ENCODE results near the gene RABL2A.
"Not testable (repeated sequence)": the region's sequence is repeated elsewhere in the genome, so short reads cannot be mapped to it uniquely, and the experiment has no call there.

The RABL2A gene

GRCh38 chr2:113606036-113606435, 21.0 kb upstream of the RABL2A start:
- in situ Hi-C loops (cut with MboI; ENCODE audit: low sequenced_read_pairs): not testable (repeated sequence)

GRCh38 chr2:113609822-113610221, 17.2 kb upstream of the RABL2A start:
- in situ Hi-C loops (cut with MboI; ENCODE audit: low sequenced_read_pairs): not testable (repeated sequence)

- in situ Hi-C loops (cut with MboI; ENCODE audit: low sequenced_read_pairs): not testable (repeated sequence)
Observed at GRCh38 chr2:113621002-113621401, 6.1 kb upstream of the RABL2A start.

GRCh38 chr2:113625906-113626305, 1.2 kb upstream of the RABL2A start:
- in situ Hi-C loops (cut with MboI; ENCODE audit: low sequenced_read_pairs): not testable (repeated sequence)

- in situ Hi-C loops (cut with MboI; ENCODE audit: low sequenced_read_pairs): not testable (repeated sequence)
Observed at GRCh38 chr2:113632849-113633345, 5.8 kb downstream of the RABL2A start.

GRCh38 chr2:113635358-113635757, 8.3 kb downstream of the RABL2A start:
- in situ Hi-C loops (cut with MboI; ENCODE audit: low sequenced_read_pairs): not testable (repeated sequence)

- in situ Hi-C loops (cut with MboI; ENCODE audit: low sequenced_read_pairs): not testable (repeated sequence)
Observed at GRCh38 chr2:113636226-113636625, 9.2 kb downstream of the RABL2A start.

- in situ Hi-C loops (cut with MboI; ENCODE audit: low sequenced_read_pairs): not testable (repeated sequence)
Observed at GRCh38 chr2:113638084-113638483, 11.0 kb downstream of the RABL2A start.

GRCh38 chr2:113646217-113646616, 19.2 kb downstream of the RABL2A start:
- in situ Hi-C loops (cut with MboI; ENCODE audit: low sequenced_read_pairs): not testable (repeated sequence)

GRCh38 chr2:113650834-113651815, 24.1 kb downstream of the RABL2A start:
- in situ Hi-C loops (cut with MboI; ENCODE audit: low sequenced_read_pairs): not testable (repeated sequence)

GRCh38 chr2:113652599-113652998, 25.5 kb downstream of the RABL2A start:
- in situ Hi-C loops (cut with MboI; ENCODE audit: low sequenced_read_pairs): not testable (repeated sequence)

- in situ Hi-C loops (cut with MboI; ENCODE audit: low sequenced_read_pairs): not testable (repeated sequence)
Observed at GRCh38 chr2:113656031-113656624, 29.1 kb downstream of the RABL2A start.

GRCh38 chr2:113657735-113658134, 30.7 kb downstream of the RABL2A start:
- in situ Hi-C loops (cut with MboI; ENCODE audit: low sequenced_read_pairs): not testable (repeated sequence)

- in situ Hi-C loops (cut with MboI; ENCODE audit: low sequenced_read_pairs): not testable (repeated sequence)
Observed at GRCh38 chr2:113663285-113664060, 36.4 kb downstream of the RABL2A start.

- in situ Hi-C loops (cut with MboI; ENCODE audit: low sequenced_read_pairs): not testable (repeated sequence)
Observed at GRCh38 chr2:113664761-113665533, 37.9 kb downstream of the RABL2A start.

- in situ Hi-C loops (cut with MboI; ENCODE audit: low sequenced_read_pairs): not testable (repeated sequence)
Observed at GRCh38 chr2:113669013-113669412, 41.9 kb downstream of the RABL2A start.

- in situ Hi-C loops (cut with MboI; ENCODE audit: low sequenced_read_pairs): no loop called here
Observed at GRCh38 chr2:113672326-113672932, 45.4 kb downstream of the RABL2A start.

- in situ Hi-C loops (cut with MboI; ENCODE audit: low sequenced_read_pairs): no loop called here
Observed at GRCh38 chr2:113675875-113676274, 48.8 kb downstream of the RABL2A start.

- in situ Hi-C loops (cut with MboI; ENCODE audit: low sequenced_read_pairs): no loop called here
Observed at GRCh38 chr2:113676623-113677266, 49.7 kb downstream of the RABL2A start.
